Fibroblast of skin of abdomen (primary cell): ENCODE results near the gene RUSC2. TPM values are rescaled to one million over a fixed set of nuclear protein-coding genes. Genes with fewer than 3 reads are reported as not detected.
A peak's percentile ranks its signal among the peaks of the same experiment; 100 is the strongest.

ENCODE experiments used
- DNase-seq: peaks from one replicate; pipeline ENCODE4 v3.0.0-alpha.2; 2013
- polyA plus RNA-seq, 2 experiments: library from polyadenylated mRNA; unstranded; fragments of 120-200 nt; gene quantifications; one replicate each; pipeline ENCODE4 v1.2.1, GENCODE V29; 2013; ENCODE audit not compliant: insufficient read length in 2 of 2

Gene RUSC2, protein sequence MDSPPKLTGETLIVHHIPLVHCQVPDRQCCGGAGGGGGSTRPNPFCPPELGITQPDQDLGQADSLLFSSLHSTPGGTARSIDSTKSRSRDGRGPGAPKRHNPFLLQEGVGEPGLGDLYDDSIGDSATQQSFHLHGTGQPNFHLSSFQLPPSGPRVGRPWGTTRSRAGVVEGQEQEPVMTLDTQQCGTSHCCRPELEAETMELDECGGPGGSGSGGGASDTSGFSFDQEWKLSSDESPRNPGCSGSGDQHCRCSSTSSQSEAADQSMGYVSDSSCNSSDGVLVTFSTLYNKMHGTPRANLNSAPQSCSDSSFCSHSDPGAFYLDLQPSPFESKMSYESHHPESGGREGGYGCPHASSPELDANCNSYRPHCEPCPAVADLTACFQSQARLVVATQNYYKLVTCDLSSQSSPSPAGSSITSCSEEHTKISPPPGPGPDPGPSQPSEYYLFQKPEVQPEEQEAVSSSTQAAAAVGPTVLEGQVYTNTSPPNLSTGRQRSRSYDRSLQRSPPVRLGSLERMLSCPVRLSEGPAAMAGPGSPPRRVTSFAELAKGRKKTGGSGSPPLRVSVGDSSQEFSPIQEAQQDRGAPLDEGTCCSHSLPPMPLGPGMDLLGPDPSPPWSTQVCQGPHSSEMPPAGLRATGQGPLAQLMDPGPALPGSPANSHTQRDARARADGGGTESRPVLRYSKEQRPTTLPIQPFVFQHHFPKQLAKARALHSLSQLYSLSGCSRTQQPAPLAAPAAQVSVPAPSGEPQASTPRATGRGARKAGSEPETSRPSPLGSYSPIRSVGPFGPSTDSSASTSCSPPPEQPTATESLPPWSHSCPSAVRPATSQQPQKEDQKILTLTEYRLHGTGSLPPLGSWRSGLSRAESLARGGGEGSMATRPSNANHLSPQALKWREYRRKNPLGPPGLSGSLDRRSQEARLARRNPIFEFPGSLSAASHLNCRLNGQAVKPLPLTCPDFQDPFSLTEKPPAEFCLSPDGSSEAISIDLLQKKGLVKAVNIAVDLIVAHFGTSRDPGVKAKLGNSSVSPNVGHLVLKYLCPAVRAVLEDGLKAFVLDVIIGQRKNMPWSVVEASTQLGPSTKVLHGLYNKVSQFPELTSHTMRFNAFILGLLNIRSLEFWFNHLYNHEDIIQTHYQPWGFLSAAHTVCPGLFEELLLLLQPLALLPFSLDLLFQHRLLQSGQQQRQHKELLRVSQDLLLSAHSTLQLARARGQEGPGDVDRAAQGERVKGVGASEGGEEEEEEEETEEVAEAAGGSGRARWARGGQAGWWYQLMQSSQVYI (N-terminal part only)
- polyA plus RNA-seq (2013, experiment 1 of 2; ENCODE audit: insufficient read length): 44.3 TPM
- polyA plus RNA-seq (2013, experiment 2 of 2; ENCODE audit: insufficient read length): 46.5 TPM

DNA sequence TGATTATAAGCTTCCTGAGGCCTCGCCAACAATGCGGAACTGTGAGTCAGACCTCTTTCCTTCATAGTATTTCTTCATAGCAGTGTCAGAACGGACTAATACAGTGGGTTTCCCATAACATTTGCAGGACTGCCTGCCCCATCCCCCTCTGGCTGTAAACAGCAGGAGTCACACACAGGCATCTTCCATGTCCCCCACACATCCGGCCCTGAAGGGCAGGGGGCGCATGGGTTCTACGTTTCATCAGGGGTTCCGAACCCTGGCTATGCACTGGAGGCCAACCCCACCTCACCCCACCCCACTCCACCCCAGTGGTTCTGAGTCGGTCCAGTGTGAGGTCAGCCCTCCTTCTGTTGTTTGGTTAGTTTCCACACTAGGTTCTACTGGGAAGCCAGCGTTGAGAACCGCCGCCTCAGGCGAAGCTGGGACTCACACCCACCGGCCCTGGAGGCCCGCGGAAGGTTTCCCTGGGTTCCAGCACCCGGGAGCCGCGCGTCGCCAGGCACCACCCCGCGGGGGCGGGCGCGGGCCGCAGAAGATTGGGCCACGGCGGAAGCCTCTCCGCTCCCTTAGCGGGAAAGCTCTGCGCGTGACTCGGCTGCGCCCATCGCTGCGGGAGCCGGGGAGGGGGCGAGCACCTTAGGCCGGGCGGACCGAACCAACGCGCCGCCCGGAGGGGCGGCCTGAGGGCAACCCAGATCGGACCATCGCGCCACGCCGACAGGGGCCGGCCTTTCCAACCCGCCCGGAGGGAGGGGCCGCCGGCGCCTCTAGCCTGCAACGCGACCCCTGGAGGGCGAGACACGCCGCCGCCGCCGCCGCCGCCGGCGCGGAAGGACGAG, at the start of gene RUSC2:
Gene RUSC2, plus strand, starts transcription at position 799 of the 842 bp plus-strand sequence. CDS start 56,411 bp downstream, outside the sequence.
- DNase-seq: peak; percentile 92

DNA sequence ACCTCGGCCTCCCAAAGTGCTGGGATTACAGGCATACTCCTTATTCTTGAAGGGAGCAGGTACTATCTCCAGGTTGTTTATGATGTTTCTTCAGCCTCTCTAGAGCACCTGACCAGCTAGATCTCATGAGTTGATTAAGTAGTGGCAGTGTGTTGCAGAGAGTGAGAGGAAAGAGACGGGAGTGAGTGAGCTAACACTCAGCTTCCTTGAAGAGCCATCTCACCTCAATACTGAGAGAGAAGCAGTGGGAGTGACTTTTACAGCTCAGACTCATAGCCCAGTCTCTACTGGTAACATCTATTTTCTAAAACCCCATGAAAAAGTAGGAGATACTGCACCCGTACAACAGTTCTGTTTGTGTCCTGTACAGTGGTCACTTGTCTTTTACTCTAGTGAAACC, 43.9 kb upstream of the RUSC2 start:
- DNase-seq: no peak

DNA sequence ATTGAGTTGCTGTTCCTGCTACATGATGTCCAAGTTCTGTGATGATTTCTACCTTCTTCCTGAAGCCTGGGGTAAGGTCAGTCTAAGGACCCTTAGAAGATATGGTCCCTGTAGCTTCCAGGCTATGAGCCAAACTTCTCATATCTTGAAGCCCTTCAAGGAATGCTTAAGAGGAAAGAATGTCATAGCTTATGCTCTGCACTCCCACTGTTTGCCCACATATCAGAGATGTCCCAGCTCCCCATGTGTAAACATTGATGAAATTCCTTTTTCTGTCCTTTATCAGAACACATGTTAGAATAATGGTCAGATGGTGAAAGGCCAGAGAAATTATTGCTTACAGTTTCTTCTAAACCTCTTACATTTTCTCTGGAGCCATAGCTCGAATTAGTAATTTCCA, 41.4 kb upstream of the RUSC2 start:
- DNase-seq: no peak

DNA sequence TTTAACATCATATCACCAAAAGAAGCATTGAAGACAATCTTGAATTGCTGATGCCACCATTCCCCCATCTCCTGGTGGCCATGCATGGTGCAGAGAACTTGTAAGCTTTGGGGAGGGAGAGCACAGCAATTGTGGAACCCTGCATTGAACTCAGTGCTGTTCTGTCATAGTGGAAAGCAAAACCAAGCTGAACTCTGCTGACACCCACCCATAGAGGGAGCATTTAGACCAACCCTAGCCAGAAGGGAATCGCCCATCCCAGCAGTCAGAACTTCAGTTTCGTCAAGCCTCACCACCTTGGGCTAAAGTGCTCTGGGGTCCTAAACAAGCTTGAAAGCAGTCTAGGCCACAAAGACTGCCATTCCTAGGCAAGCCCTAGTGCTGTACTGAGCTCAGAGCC, 37.4 kb upstream of the RUSC2 start:
- no peak for DNase-seq

DNA sequence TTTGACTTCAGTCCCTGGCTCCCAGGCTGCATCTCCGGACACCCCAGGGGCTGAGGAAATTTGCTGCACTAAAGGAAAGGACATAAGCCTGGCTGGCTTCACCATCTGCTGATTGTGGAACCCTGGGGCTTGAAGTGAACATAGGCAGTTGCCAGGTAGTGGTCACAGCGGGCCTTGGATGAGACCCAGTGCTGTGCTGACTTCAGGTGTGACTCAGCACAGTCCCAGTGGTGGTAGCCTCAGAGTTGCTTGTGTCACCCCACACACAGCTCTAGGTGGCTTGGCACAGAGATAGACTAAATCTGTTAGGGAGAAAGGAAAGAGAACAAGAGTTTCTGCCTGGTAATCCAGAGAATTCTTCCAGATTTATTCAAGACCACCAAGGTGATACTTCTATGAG, 36.1 kb upstream of the RUSC2 start:
- DNase-seq: no peak

DNA sequence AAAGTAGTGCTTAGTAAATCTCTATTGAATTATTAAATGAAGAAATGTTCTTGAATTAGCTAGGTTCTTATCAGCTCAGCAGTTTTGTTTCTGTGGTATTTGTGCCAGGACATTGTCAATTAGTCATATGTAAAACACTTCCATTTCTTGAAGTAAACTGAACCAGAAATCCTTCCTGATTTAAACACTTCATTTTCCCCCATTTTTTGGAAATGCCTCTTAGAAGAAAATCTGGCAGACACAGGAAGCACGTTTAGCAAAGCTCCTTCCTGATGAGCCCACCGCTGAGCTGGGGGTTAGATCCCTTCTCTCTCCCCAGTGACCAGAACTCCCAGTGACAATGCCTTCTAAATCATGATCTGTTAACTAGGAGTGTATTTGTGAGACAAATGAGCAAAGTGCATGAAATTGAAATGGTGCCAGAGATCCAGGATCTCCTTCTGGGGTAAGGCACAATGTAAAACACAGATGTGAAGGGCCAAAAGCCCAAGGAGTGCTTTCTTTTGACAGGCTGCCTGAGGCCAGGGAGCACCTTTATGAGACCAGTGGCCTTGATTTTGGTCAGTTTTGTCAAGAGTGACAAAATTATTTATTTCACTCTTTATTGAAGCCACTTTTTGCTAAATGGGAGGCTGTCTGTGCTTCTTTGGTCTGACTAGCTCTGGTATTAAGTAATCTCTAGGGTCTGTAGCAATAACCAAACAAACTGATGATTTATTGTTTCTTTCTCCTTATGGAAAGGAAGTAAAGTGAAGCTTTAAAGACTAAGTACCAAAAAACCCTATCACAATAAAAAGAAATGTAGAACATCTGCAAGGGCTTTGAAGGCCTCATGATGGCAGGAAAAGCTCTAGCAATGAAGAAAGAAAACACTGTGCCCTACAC, 25.5 kb upstream of the RUSC2 start:
- no peak for DNase-seq

DNA sequence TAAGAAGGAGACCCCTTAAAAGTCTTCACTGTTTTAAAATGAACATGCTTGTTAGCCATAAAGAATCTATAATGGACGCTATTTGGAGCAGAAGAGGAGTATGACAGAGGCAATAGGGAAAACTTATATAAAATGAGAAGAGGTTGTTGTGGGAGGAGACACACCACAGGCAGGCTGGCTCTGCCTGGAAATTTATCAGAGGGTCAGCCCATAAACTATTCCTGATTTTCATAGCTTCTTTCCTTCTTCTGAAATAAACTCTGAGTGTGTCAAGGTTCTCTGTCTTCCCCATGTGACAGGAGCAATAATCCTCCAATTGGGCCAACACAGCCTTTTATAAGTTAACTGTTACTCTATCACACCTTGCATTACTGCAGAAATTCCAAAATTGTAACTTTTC, 19.6 kb upstream of the RUSC2 start:
- DNase-seq: no peak

DNA sequence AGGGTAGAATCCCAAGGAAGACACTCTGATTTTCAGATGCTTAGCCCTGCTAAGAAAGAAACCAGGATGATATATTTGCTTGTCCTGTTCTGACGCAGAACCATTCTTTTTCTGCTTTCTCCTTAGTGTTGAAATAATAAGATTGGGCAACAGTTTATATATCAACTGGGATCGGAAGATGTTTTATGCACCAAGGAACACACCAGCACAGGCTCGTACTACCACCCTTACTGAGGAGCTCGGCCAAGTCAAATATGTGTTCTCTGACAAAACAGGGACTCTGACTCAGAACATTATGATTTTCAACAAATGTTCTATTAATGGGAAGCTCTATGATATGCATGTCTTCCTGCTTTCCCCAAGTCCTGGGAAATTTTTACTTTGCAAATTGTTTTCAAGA, 19.0 kb upstream of the RUSC2 start:
- DNase-seq: no peak

DNA sequence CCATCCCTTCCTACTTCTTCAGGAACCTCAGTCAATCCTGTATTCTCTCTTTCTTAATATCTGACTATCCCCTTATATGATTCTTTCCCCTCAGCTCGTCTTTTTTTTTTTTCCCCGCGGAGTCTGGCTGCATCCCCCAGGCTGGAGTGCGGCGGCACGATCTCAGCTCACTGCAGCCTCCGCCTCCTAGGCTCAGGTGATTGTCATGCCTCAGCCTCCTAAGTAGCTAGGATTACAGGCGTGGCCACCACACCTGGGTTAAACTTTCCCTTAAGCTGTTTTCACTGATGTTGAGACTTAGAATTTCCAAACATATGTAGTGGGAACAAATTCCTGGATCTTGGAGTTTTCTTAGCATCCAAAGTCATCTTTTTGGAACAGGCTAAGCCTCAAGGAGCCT, 13.3 kb upstream of the RUSC2 start:
- no peak for DNase-seq

DNA sequence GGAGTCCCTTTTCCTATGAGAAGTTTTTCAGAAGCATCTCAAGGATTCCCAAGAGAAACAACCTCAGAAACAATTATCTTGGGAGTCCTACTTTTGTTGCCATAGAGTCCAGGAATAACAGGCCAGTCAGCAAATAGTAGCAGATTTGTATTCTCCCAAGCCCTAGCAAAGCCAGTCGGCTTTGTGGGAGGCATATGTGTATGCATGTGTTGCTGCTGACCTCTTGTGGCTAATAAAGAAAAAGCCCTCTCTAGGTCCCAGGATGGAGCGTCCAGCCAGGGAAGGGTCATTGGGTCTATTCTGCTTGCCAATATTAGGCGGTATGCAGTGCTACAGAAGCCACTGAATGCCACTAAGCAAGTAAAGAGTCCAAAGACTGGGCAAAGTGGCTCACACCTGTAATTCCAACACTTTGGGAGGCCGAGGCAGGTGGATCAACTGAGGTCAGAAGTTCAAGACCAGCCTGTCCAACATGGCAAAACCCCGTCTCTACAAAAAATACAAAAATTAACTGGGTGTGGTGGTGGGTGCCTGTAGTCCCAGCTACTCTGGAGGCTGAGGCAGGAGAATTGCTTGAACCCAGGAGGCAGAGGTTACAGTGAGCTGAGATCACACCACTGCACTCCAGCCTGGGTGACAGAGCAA, 12.6 kb upstream of the RUSC2 start:
- peak; percentile 82 for DNase-seq

DNA sequence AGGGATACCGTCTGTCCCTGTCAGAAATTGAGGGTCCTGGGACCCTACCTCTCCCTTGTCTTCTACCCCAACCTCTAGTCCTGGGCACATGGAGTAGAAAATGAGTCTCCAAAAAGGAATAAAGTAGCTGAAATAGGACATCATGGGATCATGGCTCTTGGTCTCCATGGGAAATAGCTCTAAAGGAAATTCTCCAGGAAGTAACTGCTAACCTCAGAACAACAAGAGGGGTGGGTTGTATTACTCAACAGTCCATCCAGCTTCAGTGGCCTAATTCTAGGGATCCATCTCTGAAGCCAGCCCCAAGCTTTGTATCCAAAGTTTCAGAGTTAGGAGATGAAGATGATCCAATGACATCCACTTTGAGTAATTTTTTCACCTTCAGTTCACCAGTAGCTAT, 11.0 kb upstream of the RUSC2 start:
- DNase-seq: no peak

DNA sequence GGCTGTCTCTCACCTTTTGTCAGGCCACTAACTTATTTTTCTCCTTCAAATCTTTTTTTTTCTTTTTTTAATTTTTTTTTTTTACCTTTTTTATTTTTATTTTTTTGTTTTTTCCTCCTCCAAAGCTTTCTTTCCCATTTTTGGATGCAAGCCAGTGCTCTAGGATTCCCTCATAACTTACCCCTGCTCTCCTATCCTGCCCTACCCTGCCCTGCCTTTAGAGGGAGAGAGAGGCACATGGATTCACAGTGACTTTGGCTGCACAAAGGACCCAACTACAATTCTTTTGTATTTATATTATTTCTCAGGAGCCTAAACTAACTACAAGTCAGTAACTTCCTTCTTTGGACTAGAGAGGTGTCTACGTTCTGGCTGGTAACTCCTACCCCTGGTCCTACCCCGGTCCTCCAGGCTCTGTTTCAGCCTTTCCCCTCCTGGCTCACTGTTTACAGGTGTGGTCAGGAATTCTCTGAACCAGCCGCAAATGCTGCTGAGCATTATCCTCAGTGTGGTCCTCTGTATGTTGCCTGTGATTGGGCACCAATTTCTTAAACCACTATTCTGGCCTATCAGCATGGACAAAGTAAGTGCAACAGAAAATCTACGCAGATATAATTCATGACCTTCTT, 8.4 kb upstream of the RUSC2 start:
- DNase-seq: peak; percentile 74

DNA sequence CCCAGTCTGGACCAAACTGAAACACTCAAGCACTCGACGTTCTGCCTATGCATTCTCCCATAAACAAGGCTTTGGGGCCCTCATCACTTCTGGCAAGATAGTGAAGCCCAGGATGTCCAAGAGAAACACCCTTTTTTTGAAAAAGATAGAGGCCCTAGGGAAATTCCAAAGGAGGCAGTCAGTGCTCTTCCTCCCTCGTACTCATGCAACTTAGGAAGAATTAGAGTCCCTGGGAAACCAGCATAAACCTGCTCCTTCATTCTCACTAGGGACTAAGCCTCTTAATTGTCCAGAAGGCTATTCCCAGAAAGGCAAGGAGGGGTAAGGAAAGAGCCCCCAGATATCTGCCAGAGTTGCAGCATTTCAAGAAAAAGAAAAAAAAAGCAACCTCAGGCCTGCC, 7.8 kb upstream of the RUSC2 start:
- no peak for DNase-seq

DNA sequence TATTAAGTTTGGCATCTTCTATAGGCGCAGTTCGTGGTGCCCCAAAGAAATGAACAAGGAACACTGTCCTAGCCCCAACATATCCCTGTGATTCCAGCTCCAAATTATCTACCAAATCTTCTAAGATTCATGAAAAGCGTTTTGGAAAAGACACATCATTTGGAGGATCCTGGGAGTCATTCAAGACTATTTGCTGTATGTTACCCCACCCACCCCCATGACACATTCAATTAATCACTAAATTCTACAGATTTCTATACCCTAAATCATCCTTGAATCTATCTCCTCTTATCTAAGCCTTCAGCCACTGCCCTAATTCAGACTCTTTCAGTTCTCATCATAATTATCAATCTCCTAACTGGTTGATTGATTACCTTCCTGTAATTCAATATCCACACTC, 5.5 kb upstream of the RUSC2 start:
- DNase-seq: no peak

DNA sequence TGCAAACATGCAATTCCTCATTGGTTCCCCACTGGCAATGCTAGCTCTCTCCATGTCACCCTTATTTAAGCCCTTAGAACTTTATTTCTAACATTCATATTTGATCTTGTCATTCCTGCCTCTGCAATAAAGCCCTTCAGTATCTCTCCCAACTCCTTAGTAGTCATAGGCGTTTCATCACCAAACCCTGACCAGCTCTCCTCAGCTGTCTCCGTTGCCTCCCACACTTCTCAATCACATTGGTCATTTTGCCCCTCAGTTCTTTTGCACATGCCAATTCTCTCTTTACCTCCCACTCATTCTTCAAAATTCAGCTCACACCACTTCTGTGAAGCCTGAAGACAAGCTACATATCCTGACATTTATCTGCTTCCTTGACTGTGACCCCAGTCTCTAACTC, 2.8 kb upstream of the RUSC2 start:
- no peak for DNase-seq

DNA sequence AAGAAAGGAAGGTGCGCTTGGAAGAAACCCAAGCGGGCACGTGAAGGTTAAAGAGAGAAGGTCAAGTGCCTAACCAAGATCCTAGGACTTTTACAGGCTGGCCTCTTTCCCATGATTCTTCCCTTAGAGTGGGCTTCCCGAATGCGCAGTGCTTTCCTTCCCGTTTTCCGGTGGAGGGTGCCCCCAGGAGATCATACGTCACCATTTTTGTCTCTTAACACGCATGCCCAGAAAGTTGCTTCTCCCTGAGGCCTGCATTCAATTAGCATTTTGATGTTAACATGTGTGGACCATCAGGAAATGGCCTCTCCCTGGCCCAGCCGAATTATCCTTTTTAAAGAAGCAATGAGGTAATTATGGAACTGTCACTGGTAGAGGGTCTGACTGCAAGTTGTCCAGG, 1.9 kb upstream of the RUSC2 start:
- DNase-seq: peak; percentile 81

DNA sequence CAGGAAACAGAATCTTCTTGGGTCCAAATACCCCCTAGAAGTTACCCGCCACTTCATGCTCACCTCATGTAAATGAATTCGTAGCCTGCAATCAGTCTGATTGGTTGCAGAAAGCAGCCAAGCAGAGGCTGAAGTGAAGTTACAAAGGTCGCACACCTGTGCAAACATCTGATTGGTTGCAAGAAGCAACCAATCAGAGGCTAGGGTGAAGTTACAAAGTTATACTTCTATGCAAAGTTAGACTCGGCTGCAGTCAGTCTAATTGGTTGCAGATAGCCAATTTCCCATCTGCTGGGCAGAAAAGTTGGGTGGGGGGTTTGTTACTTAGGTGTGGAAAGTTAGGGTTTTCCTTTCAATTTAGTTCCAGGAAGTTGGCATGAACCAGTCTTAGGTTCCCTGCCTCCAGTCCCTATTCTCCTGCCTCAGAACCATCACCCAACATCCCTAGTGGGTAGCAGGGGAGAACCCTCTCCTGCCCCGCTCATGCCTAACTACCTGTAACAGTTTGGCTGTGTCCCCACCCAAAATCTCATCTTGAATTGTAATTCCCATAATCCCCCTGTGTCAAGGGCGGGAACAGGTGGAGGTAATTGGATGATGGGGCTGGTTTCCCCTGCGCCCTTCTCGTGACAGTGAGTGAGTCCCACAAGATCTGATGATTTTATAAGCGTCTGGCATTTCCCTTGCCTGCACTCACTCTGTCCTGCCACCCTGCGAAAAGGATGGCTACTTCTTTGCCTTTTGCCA, 1.2 kb upstream of the RUSC2 start:
- DNase-seq: no peak

DNA sequence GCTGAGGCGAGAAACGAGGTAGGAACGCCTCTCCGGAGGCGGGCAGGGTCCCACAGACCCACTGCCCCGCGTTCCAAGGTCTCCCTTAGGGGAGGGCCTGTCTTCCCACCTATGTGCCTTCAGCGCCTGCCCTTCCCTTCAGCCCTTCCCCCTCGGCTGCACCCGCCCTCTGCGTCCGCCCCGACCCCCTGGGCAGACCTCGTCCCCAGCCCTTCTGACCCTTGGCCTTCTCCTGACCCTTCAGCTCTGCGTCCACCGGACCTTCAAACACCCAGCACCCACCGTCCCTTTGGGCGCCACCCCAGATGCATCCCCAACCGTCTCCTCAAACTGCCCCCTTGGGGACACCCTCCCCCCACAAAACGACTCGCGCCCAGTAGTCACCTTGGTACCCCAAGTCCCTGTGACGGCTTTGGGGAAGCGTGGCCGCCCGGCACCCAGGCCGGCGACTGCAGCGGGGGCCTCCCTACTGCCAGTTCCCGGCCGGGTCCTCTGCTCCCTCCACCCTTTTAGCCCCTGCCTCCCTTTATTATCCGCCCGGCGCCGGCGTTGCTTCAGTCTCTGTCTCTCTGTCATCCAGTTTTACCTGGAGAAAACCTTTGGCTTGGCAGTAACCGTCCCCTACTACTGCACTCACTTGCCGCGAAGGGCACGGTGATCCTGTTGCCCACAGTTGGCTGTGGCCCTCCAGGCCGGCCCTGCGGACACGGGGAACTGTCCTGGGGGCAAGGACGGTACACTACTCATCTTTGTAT, 421 bp downstream of the RUSC2 start:
- no peak for DNase-seq
